K562 (cell line): ENCODE data around the gene RNASE4. TPM values are rescaled to one million over a fixed set of nuclear protein-coding genes. Genes with fewer than 3 reads are reported as not detected.

ENCODE experiments used
- ASH1L ChIP-seq: fragments of 450-650 bp; IDR thresholded peaks from 2 replicates; pipeline ENCODE4 v1.6.1; 2018; ENCODE audit warnings: borderline replicate concordance, mild to moderate bottlenecking, low read depth; ENCODE audit not compliant: partially characterized antibody
- CC2D1A ChIP-seq: fragments of 450-650 bp; IDR thresholded peaks from 2 replicates; pipeline ENCODE4 v1.6.1; 2017; ENCODE audit warnings: mild to moderate bottlenecking
- DMBX1 ChIP-seq: fragments of 250-450 bp; sonication (Bioruptor Pico); IDR thresholded peaks from 2 replicates; pipeline ENCODE4 v1.8.0; 2022; ENCODE audit warnings: inconsistent platforms, mild to moderate bottlenecking, moderate library complexity, borderline replicate concordance
- FOXM1 ChIP-seq, 2 experiments: fragments of 450-650 bp in 1 of 2; sonication (generic) in 1 of 2; formaldehyde crosslinking in 1 of 2; IDR thresholded peaks; 2 replicates each; pipeline versions ENCODE4 v1.6.1 to v1.9.0; 2017 to 2022; ENCODE audit warnings: low read depth in 2 of 2, mild to moderate bottlenecking in 2 of 2, missing genetic modification reagents in 1 of 2, moderate library complexity in 1 of 2
- GTF2A2 ChIP-seq: IDR thresholded peaks from 2 replicates; pipeline ENCODE4 v1.6.1; 2016; ENCODE audit warnings: mild to moderate bottlenecking, missing genetic modification characterization, missing compliant biosample characterization
- KLF6 ChIP-seq: fragments of 250-450 bp; sonication (Bioruptor Pico); IDR thresholded peaks from 2 replicates; pipeline ENCODE4 v1.4.0; 2020; ENCODE audit warnings: mild to moderate bottlenecking, moderate library complexity, borderline replicate concordance
- MXI1 ChIP-seq: IDR thresholded peaks from 2 replicates; pipeline ENCODE4 v1.6.1; 2011; ENCODE audit warnings: low read depth, mild to moderate bottlenecking, improper control_type of control experiment, low read length
- NCOA1 ChIP-seq: fragments of 450-650 bp; IDR thresholded peaks from 2 replicates; pipeline ENCODE4 v1.6.1; 2016; ENCODE audit warnings: low read depth
- NFATC3 ChIP-seq: fragments of 450-650 bp; IDR thresholded peaks from 2 replicates; pipeline ENCODE4 v1.6.1; 2017; ENCODE audit warnings: mild to moderate bottlenecking
- PRPF4 ChIP-seq: fragments of 200-400 bp; formaldehyde crosslinking; IDR thresholded peaks from one replicate; pipeline ENCODE4 v1.6.1; 2017; ENCODE audit warnings: low read length, low read depth, mild to moderate bottlenecking; ENCODE audit not compliant: insufficient read depth, poor library complexity, severe bottlenecking
- RBM25 ChIP-seq: fragments of 200-400 bp; formaldehyde crosslinking; IDR thresholded peaks from 2 replicates; pipeline ENCODE4 v1.6.1; 2018; ENCODE audit warnings: low read length, low read depth, moderate library complexity; ENCODE audit not compliant: severe bottlenecking
- RCOR1 ChIP-seq, 2 experiments: IDR thresholded peaks; 2 replicates each; pipeline ENCODE4 v1.6.1; 2012; ENCODE audit warnings: low read depth in 2 of 2, low read length in 2 of 2, borderline replicate concordance in 1 of 2, improper control_type of control experiment in 1 of 2
- SOX6 ChIP-seq: fragments of 450-650 bp; IDR thresholded peaks from 2 replicates; pipeline ENCODE4 v1.6.1; 2014; ENCODE audit warnings: mild to moderate bottlenecking
- SREBF2 ChIP-seq: sonication (generic); formaldehyde crosslinking; IDR thresholded peaks from 2 replicates; pipeline ENCODE4 v1.4.0; 2020; ENCODE audit warnings: mild to moderate bottlenecking, missing genetic modification reagents
- TAL1 ChIP-seq: fragments of 450-650 bp; IDR thresholded peaks from 2 replicates; pipeline ENCODE4 v1.6.1; 2016; ENCODE audit warnings: mild to moderate bottlenecking
- TBL1XR1 ChIP-seq, 2 experiments: IDR thresholded peaks; 2 replicates each; pipeline ENCODE4 v1.6.1; 2012; ENCODE audit warnings: improper control_type of control experiment in 2 of 2, low read length in 2 of 2, mild to moderate bottlenecking in 1 of 2
- XRCC3 ChIP-seq: fragments of 450-650 bp; IDR thresholded peaks from 2 replicates; pipeline ENCODE4 v1.6.1; 2017; ENCODE audit warnings: mild to moderate bottlenecking, moderate library complexity
- ZFP1 ChIP-seq: fragments of 450-650 bp; formaldehyde crosslinking; IDR thresholded peaks from 2 replicates; pipeline ENCODE4 v1.4.0; 2020; ENCODE audit warnings: mild to moderate bottlenecking, mixed read lengths
- ZKSCAN8 ChIP-seq: fragments of 200-800 bp; sonication (Bioruptor generic); IDR thresholded peaks from 2 replicates; pipeline ENCODE4 v1.6.1; 2016; ENCODE audit warnings: missing genetic modification characterization, missing compliant biosample characterization
- ZNF197 ChIP-seq: fragments of 200-800 bp; sonication (Bioruptor generic); IDR thresholded peaks from 2 replicates; pipeline ENCODE4 v1.6.1; 2016; ENCODE audit warnings: low read depth, missing genetic modification characterization, missing compliant biosample characterization
- ZNF324 ChIP-seq: fragments of 250-450 bp; sonication (Bioruptor Pico); IDR thresholded peaks from 2 replicates; pipeline ENCODE4 v1.4.0; 2020; ENCODE audit warnings: mild to moderate bottlenecking
- ZNF707 ChIP-seq: fragments of 250-450 bp; sonication (Bioruptor Pico); conservative IDR thresholded peaks from 2 replicates; pipeline ENCODE4 v1.8.0; 2022; ENCODE audit warnings: inconsistent platforms, mild to moderate bottlenecking, moderate library complexity
- ZNF75A ChIP-seq: fragments of 450-650 bp; formaldehyde crosslinking; IDR thresholded peaks from 2 replicates; pipeline ENCODE4 v1.4.0; 2020; ENCODE audit warnings: mild to moderate bottlenecking
- ZSCAN29 ChIP-seq: fragments of 450-650 bp; IDR thresholded peaks from 2 replicates; pipeline ENCODE4 v1.6.1; 2017
- polyA plus RNA-seq, 8 experiments: library from polyadenylated mRNA; depleted of rRNA in 4 of 8; stranded (reverse) in 5 of 8; unstranded in 3 of 8; fragments of >200 nt; fragmentation: Nextera tagmentation in 2 of 8; fragmentation: Illumina TruSeq in 1 of 8; extraction: Ambion mirVana in 2 of 8; extraction: Trizol in 1 of 8; gene quantifications; 2 replicates each; pipeline versions ENCODE4 v1.2.1 to v1.2.3, GENCODE V29; 2011 to 2014; ENCODE audit warnings: inconsistent platforms in 1 of 8, missing spikeins in 1 of 8
- total RNA-seq, 7 experiments: library from RNA; depleted of rRNA in 6 of 7; stranded (reverse); fragments of >200 nt in 6 of 7; fragmentation: Illumina TruSeq in 2 of 7; extraction: Trizol in 2 of 7; gene quantifications; 2 replicates each; pipeline versions ENCODE4 v1.2.1 to v1.2.3, GENCODE V29; 2011 to 2021; ENCODE audit warnings: low replicate concordance in 1 of 7
- TF ChIP-seq, protein P1 (sequence below): fragments of 450-650 bp; IDR thresholded peaks from 2 replicates; pipeline ENCODE4 v1.6.1; 2016; ENCODE audit warnings: antibody characterized with exemption
- TF ChIP-seq, protein P2 (sequence below): sonication (generic); formaldehyde crosslinking; IDR thresholded peaks from 2 replicates; pipeline ENCODE4 v1.8.0; 2022; ENCODE audit warnings: mild to moderate bottlenecking, missing genetic modification reagents
- TF ChIP-seq, protein P3 (sequence below): IDR thresholded peaks from 2 replicates; pipeline ENCODE4 v1.6.1; 2011; ENCODE audit warnings: borderline replicate concordance, low read depth, mild to moderate bottlenecking, moderate library complexity, low read length; ENCODE audit not compliant: insufficient read depth, poor library complexity, severe bottlenecking

Gene RNASE4
- total and polyA plus RNA-seq, 9 of the 15 experiments (the other 6 are each of a cell fraction or from before 2014, with no cell fraction given), result 0.09 to 0.22 (median 0.13) TPM; not detected in 2

DNA sequence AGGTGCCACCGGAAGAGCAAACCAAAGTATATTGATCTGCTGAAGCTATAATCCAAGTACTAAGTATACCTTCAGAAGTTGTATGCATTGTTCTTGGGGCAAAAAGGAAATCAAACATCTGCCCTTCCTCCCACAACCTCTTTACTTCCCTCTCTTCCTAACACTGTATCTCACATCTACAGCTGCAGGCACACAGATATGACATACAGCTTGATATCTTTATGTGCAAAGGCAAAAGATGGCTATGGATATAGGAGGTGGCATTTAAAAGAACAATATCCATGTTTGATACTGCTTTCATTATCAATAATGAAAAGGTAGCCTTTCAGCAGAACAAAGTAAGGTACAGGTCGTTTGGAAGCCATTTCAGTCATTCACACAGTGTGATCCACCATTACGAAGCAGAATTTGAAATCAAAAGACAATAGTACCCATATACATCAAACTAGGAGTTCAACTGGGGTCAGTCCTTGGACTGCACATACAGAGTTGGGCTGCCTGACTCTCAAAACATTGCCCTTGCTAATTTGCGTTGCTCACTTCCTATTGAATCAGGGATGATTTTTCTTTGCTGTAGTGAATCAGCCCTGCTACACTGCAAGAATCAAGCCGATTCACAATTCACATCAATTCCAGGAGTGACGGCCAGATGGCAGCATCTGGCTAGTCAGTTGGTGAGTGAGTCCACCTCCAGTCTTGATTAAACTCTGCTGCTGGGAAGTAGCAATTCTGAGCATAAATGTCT, 13.1 kb downstream of the RNASE4 start (continued):
- TF ChIP-seq, protein P1, sequence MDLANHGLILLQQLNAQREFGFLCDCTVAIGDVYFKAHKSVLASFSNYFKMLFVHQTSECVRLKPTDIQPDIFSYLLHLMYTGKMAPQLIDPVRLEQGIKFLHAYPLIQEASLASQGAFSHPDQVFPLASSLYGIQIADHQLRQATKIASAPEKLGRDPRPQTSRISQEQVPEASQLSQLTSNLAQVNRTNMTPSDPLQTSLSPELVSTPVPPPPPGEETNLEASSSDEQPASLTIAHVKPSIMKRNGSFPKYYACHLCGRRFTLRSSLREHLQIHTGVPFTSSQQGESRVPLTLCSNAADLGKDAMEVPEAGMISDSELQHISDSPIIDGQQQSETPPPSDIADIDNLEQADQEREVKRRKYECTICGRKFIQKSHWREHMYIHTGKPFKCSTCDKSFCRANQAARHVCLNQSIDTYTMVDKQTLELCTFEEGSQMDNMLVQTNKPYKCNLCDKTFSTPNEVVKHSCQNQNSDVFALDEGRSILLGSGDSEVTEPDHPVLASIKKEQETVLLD, result no peak
- TF ChIP-seq NFATC3 (no peak), NCOA1 (no peak), GTF2A2 (tag) (no peak), FOXM1 (IDR thresholded peaks at IDR 0.05; ENCODE audit: low read depth) (0 out of 2 replicates have a peak, but pooled peaks have one; percentile 17), FOXM1 (CRISPR knock-in tag; IDR thresholded peaks at IDR 0.05; ENCODE audit: low read depth) (no peak), XRCC3 (no peak), RCOR1 (IDR thresholded peaks at IDR 0.05; ENCODE audit: borderline replicate concordance in 1 of 2, low read depth in 2 of 2, low read length in 2 of 2) (peak in 1 of 2 experiments; percentile 20; a peak in 1 of 4 replicates), ZNF324 (CRISPR knock-in tag) (no peak), RBM25 (no peak), ZSCAN29 (no peak), ZFP1 (no peak), SOX6 (no peak; the same call in 1 of the 2 replicates), TAL1 (peak; percentile 74), PRPF4 (no peak), ZNF75A (no peak), MXI1 (no peak), ZNF707 (no peak), SREBF2 (CRISPR knock-in tag) (no peak), TBL1XR1 (IDR thresholded peaks at IDR 0.05; ENCODE audit: low read length in 2 of 2) (no peak), ZKSCAN8 (CRISPR knock-in tag) (no peak), DMBX1 (CRISPR knock-in tag) (no peak), ZNF197 (CRISPR knock-in tag) (no peak), KLF6 (no peak), CC2D1A (peak; percentile 60; the same call in 1 of the 2 replicates), ASH1L (no peak)
- TF ChIP-seq, protein P2, sequence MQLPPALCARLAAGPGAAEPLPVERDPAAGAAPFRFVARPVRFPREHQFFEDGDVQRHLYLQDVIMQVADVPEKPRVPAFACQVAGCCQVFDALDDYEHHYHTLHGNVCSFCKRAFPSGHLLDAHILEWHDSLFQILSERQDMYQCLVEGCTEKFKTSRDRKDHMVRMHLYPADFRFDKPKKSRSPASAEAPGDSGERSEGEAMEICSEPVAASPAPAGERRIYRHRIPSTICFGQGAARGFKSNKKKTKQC, result no peak
- TF ChIP-seq, protein P3, sequence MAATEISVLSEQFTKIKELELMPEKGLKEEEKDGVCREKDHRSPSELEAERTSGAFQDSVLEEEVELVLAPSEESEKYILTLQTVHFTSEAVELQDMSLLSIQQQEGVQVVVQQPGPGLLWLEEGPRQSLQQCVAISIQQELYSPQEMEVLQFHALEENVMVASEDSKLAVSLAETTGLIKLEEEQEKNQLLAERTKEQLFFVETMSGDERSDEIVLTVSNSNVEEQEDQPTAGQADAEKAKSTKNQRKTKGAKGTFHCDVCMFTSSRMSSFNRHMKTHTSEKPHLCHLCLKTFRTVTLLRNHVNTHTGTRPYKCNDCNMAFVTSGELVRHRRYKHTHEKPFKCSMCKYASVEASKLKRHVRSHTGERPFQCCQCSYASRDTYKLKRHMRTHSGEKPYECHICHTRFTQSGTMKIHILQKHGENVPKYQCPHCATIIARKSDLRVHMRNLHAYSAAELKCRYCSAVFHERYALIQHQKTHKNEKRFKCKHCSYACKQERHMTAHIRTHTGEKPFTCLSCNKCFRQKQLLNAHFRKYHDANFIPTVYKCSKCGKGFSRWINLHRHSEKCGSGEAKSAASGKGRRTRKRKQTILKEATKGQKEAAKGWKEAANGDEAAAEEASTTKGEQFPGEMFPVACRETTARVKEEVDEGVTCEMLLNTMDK, result no peak
